Transverse colon (tissue), 4 donors: ENCODE data around the gene MAP4. TPM values are rescaled to one million over a fixed set of nuclear protein-coding genes. Genes with fewer than 3 reads are reported as not detected.

Experiments
- DNase-seq: peaks from one replicate; pipeline ENCODE4 v3.0.0-alpha.2; 2019
- H3K27ac ChIP-seq, 4 donors: fragments of 200-600 bp; sonication (generic); 2 replicates each; pipeline ENCODE4 v1.5.1; 2016 to 2018; ENCODE audit warnings: inconsistent platforms in 4 of 4
- H3K27me3 ChIP-seq: fragments of 200-600 bp; sonication (generic); 2 replicates; pipeline ENCODE4 v1.5.1; 2017; ENCODE audit warnings: inconsistent platforms
- H3K36me3 ChIP-seq, 4 donors: fragments of 200-600 bp; sonication (generic); 2 replicates each; pipeline ENCODE4 v1.5.1; 2017 to 2019; ENCODE audit warnings: inconsistent platforms in 4 of 4
- H3K4me1 ChIP-seq, 4 donors: fragments of 200-600 bp; sonication (generic); 2 replicates each; pipeline ENCODE4 v1.5.1; 2017 to 2020; ENCODE audit warnings: inconsistent platforms in 4 of 4
- H3K4me3 ChIP-seq, 4 donors: fragments of 200-600 bp; sonication (generic); 1 replicate in 1 of 4; 2 replicates in 3 of 4; pipeline versions ENCODE4 v1.5.1 to v1.6.1; 2017 to 2019; ENCODE audit warnings: inconsistent platforms in 4 of 4
- H3K9me3 ChIP-seq, 2 donors: fragments of 200-600 bp; sonication (generic); 2 replicates each; pipeline ENCODE4 v1.5.1; 2017 to 2019; ENCODE audit warnings: inconsistent platforms in 2 of 2
- CTCF ChIP-seq, 5 experiments: fragments of 200-600 bp in 3 of 5; fragments of 450-650 bp in 2 of 5; sonication (generic) in 3 of 5; IDR thresholded peaks; 1 replicate in 2 of 5; 2 replicates in 3 of 5; pipeline ENCODE4 v1.5.1; 2016 to 2017; ENCODE audit warnings: antibody characterized with exemption in 5 of 5, inconsistent platforms in 3 of 5, mild to moderate bottlenecking in 2 of 5, moderate library complexity in 1 of 5
- EP300 ChIP-seq: sonication (generic); formaldehyde crosslinking; IDR thresholded peaks from one replicate; pipeline ENCODE4 v1.6.1; 2017; ENCODE audit warnings: antibody characterized with exemption, low read depth
- POLR2A ChIP-seq: fragments of 450-650 bp; IDR thresholded peaks from one replicate; pipeline ENCODE4 v1.6.1; 2016; ENCODE audit warnings: antibody characterized with exemption, mild to moderate bottlenecking, moderate library complexity
- POLR2AphosphoS5 ChIP-seq, 3 donors: sonication (generic); formaldehyde crosslinking; IDR thresholded peaks; one replicate each; pipeline ENCODE4 v1.6.1; 2016; ENCODE audit warnings: antibody characterized with exemption in 3 of 3
- WGBS, 2 donors: methylation state at CpG; one replicate each; pipeline ENCODE4 v1.1.5; 2018; ENCODE audit warnings: low coverage in 1 of 2; 5-methylcytosine and 5-hydroxymethylcytosine counted together
- in situ Hi-C, 4 donors: fragments of 200-750 bp; cut with MboI; loops; one replicate each; pipeline versions ENCODE4 v1.15.0 to v1.15.1; 2017; ENCODE audit warnings: low sequenced_read_pairs in 3 of 4, low pct_ligation_motif_present in 1 of 4, low pct_unique_long_range_greater_than_20kb in 1 of 4
- intact Hi-C: fragments of 100-400 bp; cut with DNase I; formaldehyde crosslinking; loops from one replicate; pipeline ENCODE4 v1.15.1; 2023; ENCODE audit warnings: low total_unique reads
- total RNA-seq, 4 donors: library from RNA; depleted of rRNA; stranded (reverse); fragments of >200 nt; gene quantifications; one replicate each; pipeline ENCODE4 v1.1.0, GENCODE V29; 2016

The MAP4 gene
- total RNA-seq, 4 donors from 2014 or later: 68.8 to 148 (median 82.9) TPM

GRCh38 chr3:47825590-47825989 is 190.6 kb downstream of the MAP4 start:
- Histone ChIP-seq H3K27ac (peak overlapping the region; percentile 85 to 89 (median 88)), H3K4me3 (peak overlapping the region; percentile 90 to 99 (median 96)), H3K9me3 (no peaks in the 10 kb centered on the region), H3K27me3 (no peaks in the 10 kb centered on the region), H3K36me3 (peaks cover 0 to 30% (median 15%) of the 10 kb centered on the region in 4 donors), H3K4me1 (peaks cover 8 to 20% (median 20%) of the 10 kb centered on the region in 4 donors)
- intact Hi-C loops (no loop called here), in situ Hi-C loops (loop anchor here in 2 of 4 donors (25.0 kb wide), 2 partner anchors 162 to 337 kb away; no protein-coding TSS in a partner anchor)
- DNase-seq: no peak
- TF ChIP-seq POLR2AphosphoS5 (IDR thresholded peaks at IDR 0.05): no peak
- no peak for TF ChIP-seq CTCF (IDR thresholded peaks at IDR 0.05)
- TF ChIP-seq EP300: no peak
- TF ChIP-seq POLR2A: no peak
- WGBS, 2 donors: 21% methylated on average over 7 of the region's 7 CpGs; no CpG with 5 or more reads in 1 of the 2 donors

GRCh38 chr3:47824541-47825473 is 191.4 kb downstream of the MAP4 start:
- in situ Hi-C loops (loop anchor here in 2 of 4 donors (25.0 kb wide), 2 partner anchors 162 to 337 kb away; no protein-coding TSS in a partner anchor), intact Hi-C loops (no loop called here)
- DNase-seq: peak; percentile 82
- Histone ChIP-seq H3K9me3 (no peaks in the 10 kb centered on the region), H3K4me1 (peaks cover 8 to 20% (median 20%) of the 10 kb centered on the region in 4 donors), H3K27me3 (no peaks in the 10 kb centered on the region), H3K36me3 (peaks cover 0 to 22% (median 11%) of the 10 kb centered on the region in 4 donors), H3K4me3 (peak overlapping the region; percentile 90 to 99 (median 96)), H3K27ac (peak overlapping the region; percentile 85 to 89 (median 88))
- peak in 2 of 3 donors; percentile 40 to 61 for TF ChIP-seq POLR2AphosphoS5 (IDR thresholded peaks at IDR 0.05)
- peak; percentile 31 to 87 (median 73) for TF ChIP-seq CTCF (IDR thresholded peaks at IDR 0.05)
- no peak for TF ChIP-seq EP300
- TF ChIP-seq POLR2A: peak; percentile 26
- 3% methylated on average over 57 of the region's 77 CpGs; no CpG with 5 or more reads in 1 of the 2 donors for WGBS, 2 donors

- Histone ChIP-seq H3K27ac (no peak overlapping the region), H3K36me3 (peaks cover 0 to 18% (median 0%) of the 10 kb centered on the region in 4 donors), H3K9me3 (no peaks in the 10 kb centered on the region), H3K4me3 (no peak overlapping the region), H3K4me1 (no peaks in the 10 kb centered on the region), H3K27me3 (no peaks in the 10 kb centered on the region)
- in situ Hi-C loops (no loop called here), intact Hi-C loops (no loop called here)
- no peak for TF ChIP-seq POLR2A
- no peak for TF ChIP-seq EP300
- no peak for TF ChIP-seq POLR2AphosphoS5 (IDR thresholded peaks at IDR 0.05)
- no peak for TF ChIP-seq CTCF (IDR thresholded peaks at IDR 0.05)
- WGBS, 2 donors: 88 to 100% methylated on average over 2 to 7 of the region's 7 CpGs
- DNase-seq: no peak
Measured at GRCh38 chr3:47817609-47818008, 198.6 kb downstream of the MAP4 start.

GRCh38 chr3:47813551-47814177 is 202.6 kb downstream of the MAP4 start:
- peaks cover 0 to 30% (median 12%) of the 10 kb centered on the region in 4 donors for H3K36me3 ChIP-seq
- 81 to 84% methylated on average over 8 of the region's 8 CpGs for WGBS, 2 donors
- no peaks in the 10 kb centered on the region for H3K9me3 ChIP-seq
- H3K27me3 ChIP-seq: no peaks in the 10 kb centered on the region
- in situ Hi-C loops (no loop called here), intact Hi-C loops (no loop called here)
- no peak for DNase-seq
- H3K4me3 ChIP-seq: no peak overlapping the region
- no peak for TF ChIP-seq POLR2AphosphoS5 (IDR thresholded peaks at IDR 0.05)
- no peak for TF ChIP-seq POLR2A
- no peak for TF ChIP-seq CTCF (IDR thresholded peaks at IDR 0.05)
- H3K27ac ChIP-seq: no peak overlapping the region
- H3K4me1 ChIP-seq: no peaks in the 10 kb centered on the region
